Mucosa of gallbladder (tissue), 1 donor: ENCODE data around the gene CUZD1. TPM values are rescaled to one million over a fixed set of nuclear protein-coding genes. Genes with fewer than 3 reads are reported as not detected.

Experiments
- DNase-seq: peaks from one replicate; pipeline ENCODE4 v3.0.0-alpha.2; 2020; ENCODE audit warnings: low spot score
- total RNA-seq: library from RNA; stranded (reverse); gene quantifications from one replicate; pipeline ENCODE4 v1.2.1, GENCODE V29; 2021
- donor health status: DM: no; HTN: no; CAD: no.

The CUZD1 gene
- total RNA-seq, 1 donor from 2014 or later, result 2.7 TPM

- DNase-seq, result no peak
These were observed 10.1 kb upstream of the CUZD1 start for GRCh38 chr10:122855745-122856144.

DNA sequence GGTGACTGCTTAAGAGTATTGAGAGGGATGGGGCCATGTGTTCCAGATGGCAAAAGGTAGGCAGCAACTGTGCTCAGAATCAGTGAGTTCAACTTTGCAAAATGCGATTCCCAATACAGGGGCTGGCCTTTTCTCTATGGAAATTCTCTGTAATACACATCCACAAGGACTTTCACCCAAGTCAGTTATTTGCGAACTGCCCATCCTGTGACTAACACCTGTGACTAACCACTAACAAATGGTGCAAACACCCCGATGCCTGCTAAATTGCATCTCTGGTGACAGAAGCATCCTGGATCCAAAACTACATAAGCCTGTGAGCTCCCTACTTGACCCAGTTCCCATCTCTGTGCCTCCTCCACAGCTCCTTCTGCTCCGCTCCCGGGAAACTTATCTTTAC, 9.0 kb upstream of the CUZD1 start:
- no peak for DNase-seq

GRCh38 chr10:122853665-122854313, 8.1 kb upstream of the CUZD1 start:
- DNase-seq, result no peak

GRCh38 chr10:122852261-122852660, 6.6 kb upstream of the CUZD1 start:
- no peak for DNase-seq

DNA sequence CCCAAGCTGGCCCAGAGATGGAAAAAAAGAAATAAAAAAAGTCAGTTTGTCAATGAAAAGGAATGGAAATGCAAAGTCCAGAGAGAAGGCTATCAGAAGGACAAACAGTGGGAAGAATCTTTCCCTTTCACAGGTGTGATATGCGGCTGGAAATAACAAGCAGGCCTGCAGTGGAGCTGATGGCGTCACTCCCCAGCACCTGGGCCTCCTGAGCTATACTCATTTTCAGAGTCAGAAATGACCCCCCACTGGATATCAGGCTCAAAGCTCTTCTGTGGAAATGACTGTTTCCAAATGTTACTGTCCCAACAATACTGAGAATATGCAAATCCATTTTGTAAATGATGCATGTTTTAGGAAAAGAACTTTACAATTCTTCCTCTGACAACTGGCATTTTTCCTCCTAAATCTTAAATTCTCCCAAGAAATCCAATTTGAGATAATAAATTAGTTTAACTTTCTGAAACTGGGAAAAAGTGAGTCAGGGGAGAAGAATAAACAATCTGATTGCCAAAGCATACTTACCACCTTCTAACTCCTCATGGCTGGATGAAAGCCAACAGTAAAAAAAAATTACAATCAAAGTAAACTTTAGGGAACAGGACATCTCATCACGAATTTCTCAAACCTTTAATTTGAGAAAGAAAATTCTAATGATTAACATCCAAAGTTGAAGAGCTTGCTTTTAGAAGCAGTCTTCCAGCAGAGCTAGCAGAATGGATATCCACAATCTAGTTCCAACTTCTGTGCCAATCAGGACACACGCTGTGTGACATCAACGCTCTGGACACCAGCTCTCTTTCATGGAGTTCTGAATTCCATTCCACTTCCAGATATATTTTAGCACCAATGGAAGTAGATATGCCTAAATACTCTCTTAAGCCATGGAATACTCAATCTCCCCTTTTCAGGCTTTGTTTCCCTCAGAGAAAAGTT, 5.3 kb upstream of the CUZD1 start:
- DNase-seq, result no peak

GRCh38 chr10:122849900-122850605, 4.4 kb upstream of the CUZD1 start:
- no peak for DNase-seq

- DNase-seq, result no peak
These were observed 3.4 kb upstream of the CUZD1 start for GRCh38 chr10:122849090-122849489.

DNA sequence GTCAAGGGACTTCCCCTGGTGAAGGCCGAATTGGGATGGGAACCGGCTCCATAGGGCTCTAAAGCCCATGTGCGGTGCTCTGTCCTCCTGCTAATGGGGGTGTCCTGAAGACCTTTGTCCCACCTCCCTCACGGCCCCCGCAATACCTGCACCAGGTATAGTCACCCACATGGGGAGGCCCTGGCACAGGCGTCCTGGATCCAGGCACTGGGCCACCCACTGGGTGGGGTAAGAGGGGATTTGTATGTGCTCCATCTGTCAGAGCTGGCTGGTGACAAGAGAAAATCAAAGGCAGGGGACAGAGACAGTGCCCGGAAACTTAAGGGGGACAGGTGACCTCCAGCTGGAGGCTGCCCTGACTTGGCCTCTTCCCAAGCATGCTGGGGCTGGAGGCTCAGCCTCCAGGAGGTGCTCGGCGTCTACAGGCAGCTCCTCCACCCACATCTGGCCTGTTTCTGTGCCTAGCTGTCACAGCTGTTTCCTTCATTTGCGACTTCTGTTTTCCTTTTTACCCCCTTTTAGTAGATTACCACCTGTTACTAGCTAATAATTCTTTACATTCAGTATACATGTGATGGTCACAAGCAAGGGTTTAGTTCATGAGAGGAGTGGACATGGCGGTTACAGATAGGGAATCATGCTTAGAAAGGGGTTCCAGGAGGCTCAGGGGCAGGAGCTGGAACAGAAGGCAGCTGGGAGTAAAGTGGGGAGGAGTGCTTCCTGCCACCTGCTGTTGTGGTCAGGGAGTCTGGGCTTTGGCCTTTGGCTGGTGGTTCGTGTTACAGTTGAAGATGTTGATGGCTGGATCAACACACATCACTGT, 2.3 kb upstream of the CUZD1 start:
- DNase-seq, result no peak

- no peak for DNase-seq
These were observed 1.5 kb downstream of the CUZD1 start for GRCh38 chr10:122844146-122844545.

DNA sequence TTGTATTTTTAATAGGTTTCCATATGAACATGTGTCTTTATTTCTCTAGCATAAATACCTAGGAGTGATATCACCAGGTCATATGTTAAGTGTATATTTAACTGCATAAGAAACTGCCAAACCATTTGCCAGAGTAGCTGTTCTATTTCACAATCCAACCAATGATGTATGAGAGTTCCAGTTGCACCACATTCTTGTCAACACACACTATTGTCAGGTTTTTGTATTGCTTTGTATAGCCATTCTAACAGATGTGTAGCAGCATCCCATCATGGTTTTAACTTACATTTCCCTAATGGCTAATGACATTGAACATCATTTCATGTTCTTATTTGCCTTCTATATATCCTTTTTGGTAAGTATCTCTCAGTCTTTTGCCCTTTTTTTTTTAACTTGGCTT, 4.1 kb downstream of the CUZD1 start:
- no peak for DNase-seq

DNA sequence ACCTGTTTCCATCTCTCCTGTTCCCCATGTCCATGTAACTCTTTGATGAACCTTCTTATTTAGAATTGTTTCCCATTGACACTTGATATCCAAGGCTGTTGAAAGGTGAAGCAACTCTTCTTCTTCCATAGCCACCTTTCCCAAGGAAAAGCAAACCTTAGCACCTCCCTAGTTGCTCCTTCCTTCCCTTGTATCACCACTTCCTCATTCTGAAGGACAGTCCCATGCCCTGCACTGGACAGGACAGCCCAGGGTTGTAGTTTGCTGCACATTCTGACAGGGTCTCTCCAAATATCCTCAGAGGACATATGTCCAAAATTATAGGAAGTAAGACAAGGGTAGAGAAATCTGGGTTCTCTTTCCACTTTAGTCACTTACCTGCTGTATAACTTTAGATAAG, 6.2 kb downstream of the CUZD1 start:
- DNase-seq, result no peak

GRCh38 chr10:122838880-122839279, 6.8 kb downstream of the CUZD1 start:
- no peak for DNase-seq

DNA sequence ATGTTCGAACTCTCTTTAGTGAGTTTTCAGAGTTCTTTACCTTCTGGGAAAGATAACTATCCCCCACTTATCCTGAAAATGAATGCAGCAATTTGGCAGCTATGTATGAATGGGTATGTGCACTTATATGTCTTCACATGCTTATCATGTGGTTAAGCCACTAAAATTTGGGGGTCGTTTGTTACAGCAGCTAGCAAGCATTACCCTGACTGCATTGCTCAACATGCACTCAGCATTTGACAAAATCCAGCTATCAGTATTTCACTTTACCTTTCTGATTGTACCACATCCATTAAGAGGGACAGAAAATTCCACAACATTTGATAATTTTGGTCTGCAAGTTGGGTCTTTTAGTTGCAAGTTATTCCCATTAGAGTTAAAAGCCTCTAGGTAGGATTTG, 9.7 kb downstream of the CUZD1 start:
- DNase-seq, result no peak

GRCh38 chr10:122830965-122831353, 14.7 kb downstream of the CUZD1 start:
- no peak for DNase-seq

- DNase-seq, result no peak
These were observed 15.2 kb downstream of the CUZD1 start for GRCh38 chr10:122830273-122830964.

- no peak for DNase-seq
These were observed 16.2 kb downstream of the CUZD1 start for GRCh38 chr10:122829454-122829853.

DNA sequence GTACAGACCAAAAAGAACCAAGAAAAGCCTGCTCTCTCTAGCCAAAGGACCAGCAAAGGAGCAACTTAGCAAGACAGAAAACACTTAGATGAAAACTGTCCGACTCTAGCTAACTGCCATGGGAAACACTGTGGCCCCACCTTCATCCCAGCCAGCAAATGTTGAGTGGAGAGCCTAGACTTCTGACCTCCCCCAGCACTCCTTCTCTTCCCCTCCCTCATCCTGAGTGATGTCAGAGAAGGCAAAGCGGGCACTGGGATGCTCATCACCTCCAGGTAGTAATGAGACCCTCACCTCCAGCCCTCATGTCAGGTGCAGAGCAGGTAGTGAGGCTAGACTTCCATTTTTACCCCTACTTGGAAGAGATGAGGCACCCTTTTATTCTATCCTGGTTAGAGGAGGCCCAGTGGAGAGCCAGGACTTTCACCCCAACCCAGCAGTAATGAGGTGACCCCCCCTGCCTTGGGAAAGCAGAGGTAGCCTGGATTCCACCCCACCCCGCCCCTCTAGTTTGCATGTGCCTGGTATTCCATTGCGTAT, 16.9 kb downstream of the CUZD1 start:
- no peak for DNase-seq

DNA sequence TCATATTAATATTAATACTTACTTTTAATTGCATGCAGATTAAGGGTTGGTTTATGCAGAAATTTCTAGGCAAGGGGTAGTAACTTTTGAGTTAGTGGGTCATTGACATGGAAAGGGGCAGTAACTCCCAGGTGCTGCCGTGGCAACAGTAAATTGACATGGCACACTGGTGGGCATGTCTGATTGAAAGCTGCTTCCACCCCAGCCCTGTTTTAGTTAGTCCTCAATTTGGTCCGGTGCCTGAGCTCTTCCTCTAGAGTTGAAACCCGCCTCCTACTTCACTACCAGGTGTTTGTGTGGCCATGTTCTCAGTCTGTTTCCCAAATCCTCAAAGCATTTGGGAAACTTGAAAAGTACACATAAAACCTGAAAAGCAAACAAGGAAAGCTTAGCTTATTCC, 18.4 kb downstream of the CUZD1 start:
- no peak for DNase-seq

GRCh38 chr10:122822973-122823690, 22.5 kb downstream of the CUZD1 start:
- DNase-seq, result no peak

GRCh38 chr10:122821808-122822207, 23.8 kb downstream of the CUZD1 start:
- DNase-seq, result no peak
